ENCODE data around the gene FLOT1.

- TF ChIP-seq CTCF (IDR thresholded peaks at IDR 0.05) (no peak), POLR2A (IDR thresholded peaks at IDR 0.05) (no peak), POLR2AphosphoS5 (IDR thresholded peaks at IDR 0.05) (no peak)
Observed at GRCh38 chr6:30724906-30725667, 17.4 kb downstream of the FLOT1 start.
